Measurements from ENCODE around the gene DYNC2H1. TPM values are rescaled to one million over a fixed set of nuclear protein-coding genes. Genes with fewer than 3 reads are reported as not detected.

The DYNC2H1 gene
- total RNA-seq, 1 donor from 2014 or later: 17.2 TPM

DNA sequence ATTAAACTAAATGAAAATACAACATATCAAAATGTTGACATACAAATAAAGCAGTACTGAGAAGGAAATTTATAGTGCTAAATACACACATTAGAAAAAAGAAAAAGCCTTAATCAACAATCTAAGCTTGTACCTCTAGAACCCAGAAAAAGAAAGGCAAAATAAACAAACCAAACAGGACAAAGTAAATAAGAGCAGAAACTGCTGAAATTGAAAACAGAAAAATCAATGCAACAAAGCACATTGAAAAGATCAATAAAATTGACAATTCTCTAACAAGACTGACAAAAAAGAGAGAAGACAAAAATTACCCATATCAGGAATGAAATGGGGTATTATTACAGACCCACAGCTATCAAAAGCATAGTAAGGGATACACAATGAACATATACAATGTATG, 38.2 kb upstream of the DYNC2H1 start:
- Histone ChIP-seq H3K27me3 (ENCODE audit: insufficient read depth, low read length) (no peaks in the 10 kb centered on the region), H3K79me2 (ENCODE audit: insufficient read depth, low read length) (peaks cover 65% of the 10 kb centered on the region), H4K20me1 (ENCODE audit: insufficient read depth, low read length) (peaks cover 45% of the 10 kb centered on the region), H3K9me3 (ENCODE audit: insufficient read depth, low read depth, low read length) (no peaks in the 10 kb centered on the region), H2AFZ (ENCODE audit: low read depth, low read length) (no peak overlapping the region), H3K36me3 (ENCODE audit: insufficient read depth, low read length) (peaks cover 11% of the 10 kb centered on the region), H3K4me1 (ENCODE audit: insufficient read depth, low read length) (no peaks in the 10 kb centered on the region), H3K9ac (ENCODE audit: low read length) (no peak overlapping the region), H3K4me2 (ENCODE audit: low read length) (no peak overlapping the region), H3K4me3 (ENCODE audit: insufficient read depth, low read depth, low read length) (no peak overlapping the region), H3K27ac (ENCODE audit: low read depth, low read length) (no peak overlapping the region)
- Mint-ChIP-seq H3K9me3 (ENCODE audit: unreplicated experiment) (no peaks in the 10 kb centered on the region), H3K27ac (ENCODE audit: unreplicated experiment) (no peak overlapping the region), H3K4me3 (ENCODE audit: unreplicated experiment) (no peak overlapping the region), H3K4me1 (ENCODE audit: low read depth, unreplicated experiment) (peaks cover 6% of the 10 kb centered on the region), H3K36me3 (ENCODE audit: low read depth, unreplicated experiment) (peaks cover 8% of the 10 kb centered on the region), H3K27me3 (ENCODE audit: low read depth, unreplicated experiment) (no peaks in the 10 kb centered on the region)
- DNase-seq (ENCODE audit: low read depth) (no peak), FAIRE-seq (no peak)
- no peak for TF ChIP-seq EZH2 (IDR thresholded peaks at IDR 0.05; ENCODE audit: insufficient read depth, low read length)
- TF ChIP-seq, protein P1, sequence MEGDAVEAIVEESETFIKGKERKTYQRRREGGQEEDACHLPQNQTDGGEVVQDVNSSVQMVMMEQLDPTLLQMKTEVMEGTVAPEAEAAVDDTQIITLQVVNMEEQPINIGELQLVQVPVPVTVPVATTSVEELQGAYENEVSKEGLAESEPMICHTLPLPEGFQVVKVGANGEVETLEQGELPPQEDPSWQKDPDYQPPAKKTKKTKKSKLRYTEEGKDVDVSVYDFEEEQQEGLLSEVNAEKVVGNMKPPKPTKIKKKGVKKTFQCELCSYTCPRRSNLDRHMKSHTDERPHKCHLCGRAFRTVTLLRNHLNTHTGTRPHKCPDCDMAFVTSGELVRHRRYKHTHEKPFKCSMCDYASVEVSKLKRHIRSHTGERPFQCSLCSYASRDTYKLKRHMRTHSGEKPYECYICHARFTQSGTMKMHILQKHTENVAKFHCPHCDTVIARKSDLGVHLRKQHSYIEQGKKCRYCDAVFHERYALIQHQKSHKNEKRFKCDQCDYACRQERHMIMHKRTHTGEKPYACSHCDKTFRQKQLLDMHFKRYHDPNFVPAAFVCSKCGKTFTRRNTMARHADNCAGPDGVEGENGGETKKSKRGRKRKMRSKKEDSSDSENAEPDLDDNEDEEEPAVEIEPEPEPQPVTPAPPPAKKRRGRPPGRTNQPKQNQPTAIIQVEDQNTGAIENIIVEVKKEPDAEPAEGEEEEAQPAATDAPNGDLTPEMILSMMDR (IDR thresholded peaks at IDR 0.05; ENCODE audit: insufficient read depth, low read depth, low read length): no peak

DNA sequence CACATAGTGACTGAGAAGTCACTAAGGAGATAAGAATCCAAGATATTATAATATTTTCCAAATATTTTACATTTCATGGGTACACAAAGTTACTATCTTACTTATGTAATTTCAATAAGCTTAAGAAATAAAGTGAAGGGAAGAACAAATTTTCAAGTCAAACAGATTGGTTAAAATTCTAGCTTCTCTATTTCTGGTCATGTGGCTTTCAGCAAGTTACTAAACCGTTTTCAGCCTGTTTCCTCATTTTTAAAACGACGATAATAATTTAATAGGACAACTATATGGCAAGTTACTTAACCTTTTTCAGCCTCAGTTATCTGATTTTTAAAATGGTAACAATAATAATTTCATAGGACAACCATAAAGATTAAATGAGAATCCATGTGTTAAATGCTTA, 32.9 kb upstream of the DYNC2H1 start:
- H3K27ac ChIP-seq (ENCODE audit: low read depth, low read length): no peak overlapping the region
- FAIRE-seq (no peak), DNase-seq (ENCODE audit: low read depth) (no peak)
- no peak overlapping the region for H3K4me2 ChIP-seq (ENCODE audit: low read length)
- peaks cover 18% of the 10 kb centered on the region for H4K20me1 ChIP-seq (ENCODE audit: insufficient read depth, low read length)
- Mint-ChIP-seq H3K4me1 (ENCODE audit: low read depth, unreplicated experiment) (no peaks in the 10 kb centered on the region), H3K36me3 (ENCODE audit: low read depth, unreplicated experiment) (peaks cover 3% of the 10 kb centered on the region), H3K27me3 (ENCODE audit: low read depth, unreplicated experiment) (no peaks in the 10 kb centered on the region), H3K9me3 (ENCODE audit: unreplicated experiment) (no peaks in the 10 kb centered on the region), H3K27ac (ENCODE audit: unreplicated experiment) (no peak overlapping the region), H3K4me3 (ENCODE audit: unreplicated experiment) (no peak overlapping the region)
- peaks cover 54% of the 10 kb centered on the region for H3K36me3 ChIP-seq (ENCODE audit: insufficient read depth, low read length)
- TF ChIP-seq, protein P1 (IDR thresholded peaks at IDR 0.05; ENCODE audit: insufficient read depth, low read depth, low read length): no peak
- TF ChIP-seq EZH2 (IDR thresholded peaks at IDR 0.05; ENCODE audit: insufficient read depth, low read length): no peak
- peaks cover 47% of the 10 kb centered on the region for H3K79me2 ChIP-seq (ENCODE audit: insufficient read depth, low read length)
- no peak overlapping the region for H2AFZ ChIP-seq (ENCODE audit: low read depth, low read length)
- H3K27me3 ChIP-seq (ENCODE audit: insufficient read depth, low read length): no peaks in the 10 kb centered on the region
- no peak overlapping the region for H3K9ac ChIP-seq (ENCODE audit: low read length)
- H3K9me3 ChIP-seq (ENCODE audit: insufficient read depth, low read depth, low read length): no peaks in the 10 kb centered on the region
- no peak overlapping the region for H3K4me3 ChIP-seq (ENCODE audit: insufficient read depth, low read depth, low read length)
- H3K4me1 ChIP-seq (ENCODE audit: insufficient read depth, low read length): no peaks in the 10 kb centered on the region

DNA sequence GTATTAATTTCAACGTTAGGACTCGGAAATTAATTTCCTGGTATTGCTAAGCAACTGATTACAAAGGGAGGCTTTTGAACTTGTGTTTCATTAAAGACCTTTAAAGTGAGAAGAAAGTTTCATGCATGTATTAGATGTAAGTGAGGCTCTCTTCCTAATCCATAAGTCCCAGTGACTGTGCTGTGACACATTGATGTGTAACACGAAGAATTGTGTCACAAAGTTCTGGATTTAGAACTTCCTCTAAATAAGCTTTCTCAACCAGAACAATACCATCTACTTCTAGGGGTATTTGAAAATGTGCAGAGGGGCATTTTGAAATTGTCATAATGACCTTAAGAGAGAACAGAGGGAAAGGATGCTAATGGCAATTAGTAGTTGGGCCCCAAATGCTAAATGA, 31.7 kb upstream of the DYNC2H1 start:
- Mint-ChIP-seq H3K36me3 (ENCODE audit: low read depth, unreplicated experiment) (peaks cover 2% of the 10 kb centered on the region), H3K27ac (ENCODE audit: unreplicated experiment) (no peak overlapping the region), H3K9me3 (ENCODE audit: unreplicated experiment) (no peaks in the 10 kb centered on the region), H3K4me1 (ENCODE audit: low read depth, unreplicated experiment) (no peaks in the 10 kb centered on the region), H3K4me3 (ENCODE audit: unreplicated experiment) (no peak overlapping the region), H3K27me3 (ENCODE audit: low read depth, unreplicated experiment) (no peaks in the 10 kb centered on the region)
- FAIRE-seq (peak; percentile 5), DNase-seq (ENCODE audit: low read depth) (no peak)
- TF ChIP-seq EZH2 (IDR thresholded peaks at IDR 0.05; ENCODE audit: insufficient read depth, low read length): no peak
- TF ChIP-seq, protein P1 (IDR thresholded peaks at IDR 0.05; ENCODE audit: insufficient read depth, low read depth, low read length): no peak
- no peaks in the 10 kb centered on the region for H3K4me1 ChIP-seq (ENCODE audit: insufficient read depth, low read length)
- H3K79me2 ChIP-seq (ENCODE audit: insufficient read depth, low read length): peaks cover 44% of the 10 kb centered on the region
- no peak overlapping the region for H3K27ac ChIP-seq (ENCODE audit: low read depth, low read length)
- no peak overlapping the region for H2AFZ ChIP-seq (ENCODE audit: low read depth, low read length)
- H3K36me3 ChIP-seq (ENCODE audit: insufficient read depth, low read length): peaks cover 56% of the 10 kb centered on the region
- H3K9ac ChIP-seq (ENCODE audit: low read length): no peak overlapping the region
- H3K27me3 ChIP-seq (ENCODE audit: insufficient read depth, low read length): no peaks in the 10 kb centered on the region
- no peak overlapping the region for H3K4me2 ChIP-seq (ENCODE audit: low read length)
- no peaks in the 10 kb centered on the region for H3K9me3 ChIP-seq (ENCODE audit: insufficient read depth, low read depth, low read length)
- peaks cover 14% of the 10 kb centered on the region for H4K20me1 ChIP-seq (ENCODE audit: insufficient read depth, low read length)
- no peak overlapping the region for H3K4me3 ChIP-seq (ENCODE audit: insufficient read depth, low read depth, low read length)
